Body of pancreas (tissue), 4 donors: Measurements from ENCODE around the gene CSMD2.

Experiments
- CTCF ChIP-seq, 7 experiments: fragments of 450-650 bp in 4 of 7; fragments of 200-600 bp in 3 of 7; sonication (generic) in 3 of 7; IDR thresholded peaks; one replicate each; pipeline ENCODE4 v1.5.1; 2016 to 2019; ENCODE audit warnings: antibody characterized with exemption in 7 of 7
- POLR2A ChIP-seq, 3 donors: fragments of 450-650 bp; IDR thresholded peaks; one replicate each; pipeline ENCODE4 v1.6.1; 2016; ENCODE audit warnings: antibody characterized with exemption in 3 of 3, mild to moderate bottlenecking in 2 of 3

GRCh38 chr1:33583567-33583966 lies 581.5 kb downstream of the CSMD2 start:
- TF ChIP-seq POLR2A (IDR thresholded peaks at IDR 0.05) (no peak), CTCF (IDR thresholded peaks at IDR 0.05) (no peak)
